A673 (cell line): ENCODE results near the gene SOX5.

ENCODE experiments used
- EZH2 ChIP-seq: fragments of 200-600 bp; sonication (generic); IDR thresholded peaks from 2 replicates; pipeline ENCODE4 v1.6.1; 2017; ENCODE audit warnings: borderline replicate concordance, low read depth, mild to moderate bottlenecking, mixed read lengths, antibody characterized with exemption, low read length; ENCODE audit not compliant: poor library complexity, severe bottlenecking
- TF ChIP-seq, protein P1 (sequence below): fragments of 300-800, 200-600 bp; sonication (generic); conservative IDR thresholded peaks from 2 replicates; pipeline ENCODE4 v1.5.1; 2017; ENCODE audit warnings: low read depth, mild to moderate bottlenecking, antibody characterized with exemption, low read length, moderate library complexity, mixed read lengths

DNA sequence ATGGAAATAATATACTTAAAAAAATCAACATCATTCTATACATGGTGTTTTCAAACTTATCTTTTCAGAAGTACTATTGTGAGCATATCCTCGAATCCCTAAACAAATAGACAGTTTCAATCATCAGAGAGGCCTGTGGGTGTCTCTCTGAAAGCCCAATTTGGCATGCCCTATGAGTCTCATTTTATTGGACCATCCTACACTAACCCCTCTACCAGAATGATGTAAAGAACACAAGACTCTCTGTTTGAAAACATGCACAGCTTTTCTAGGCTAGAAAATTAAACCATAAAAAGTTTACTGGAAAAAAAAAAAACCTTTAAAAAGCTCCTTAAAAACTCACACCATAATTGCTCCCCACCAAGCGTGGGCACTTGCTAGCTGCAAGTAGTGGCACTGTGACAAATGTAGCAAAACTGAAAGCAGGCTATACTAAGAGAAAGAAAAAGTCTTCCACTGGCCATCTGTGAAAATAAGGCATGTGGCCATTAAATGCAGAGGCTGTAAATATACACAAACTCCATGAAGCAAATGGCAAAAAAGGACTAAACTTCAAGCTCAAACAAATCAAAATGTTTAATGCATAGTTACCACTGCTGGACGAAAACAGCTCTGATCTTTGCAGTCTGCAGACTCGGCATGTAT is 394.2 kb downstream of the SOX5 start:
- TF ChIP-seq, protein P1, sequence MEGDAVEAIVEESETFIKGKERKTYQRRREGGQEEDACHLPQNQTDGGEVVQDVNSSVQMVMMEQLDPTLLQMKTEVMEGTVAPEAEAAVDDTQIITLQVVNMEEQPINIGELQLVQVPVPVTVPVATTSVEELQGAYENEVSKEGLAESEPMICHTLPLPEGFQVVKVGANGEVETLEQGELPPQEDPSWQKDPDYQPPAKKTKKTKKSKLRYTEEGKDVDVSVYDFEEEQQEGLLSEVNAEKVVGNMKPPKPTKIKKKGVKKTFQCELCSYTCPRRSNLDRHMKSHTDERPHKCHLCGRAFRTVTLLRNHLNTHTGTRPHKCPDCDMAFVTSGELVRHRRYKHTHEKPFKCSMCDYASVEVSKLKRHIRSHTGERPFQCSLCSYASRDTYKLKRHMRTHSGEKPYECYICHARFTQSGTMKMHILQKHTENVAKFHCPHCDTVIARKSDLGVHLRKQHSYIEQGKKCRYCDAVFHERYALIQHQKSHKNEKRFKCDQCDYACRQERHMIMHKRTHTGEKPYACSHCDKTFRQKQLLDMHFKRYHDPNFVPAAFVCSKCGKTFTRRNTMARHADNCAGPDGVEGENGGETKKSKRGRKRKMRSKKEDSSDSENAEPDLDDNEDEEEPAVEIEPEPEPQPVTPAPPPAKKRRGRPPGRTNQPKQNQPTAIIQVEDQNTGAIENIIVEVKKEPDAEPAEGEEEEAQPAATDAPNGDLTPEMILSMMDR: no peak
- TF ChIP-seq EZH2: no peak
